ENCODE results near the gene C11orf52.

GRCh38 chr11:111976119-111976766 is 57.5 kb downstream of the C11orf52 start:
- TF ChIP-seq CTCF (IDR thresholded peaks at IDR 0.05) (no peak), POLR2AphosphoS5 (IDR thresholded peaks at IDR 0.05) (no peak), POLR2A (IDR thresholded peaks at IDR 0.05; ENCODE audit: low read depth) (no peak), EP300 (IDR thresholded peaks at IDR 0.05) (no peak)

Measured in esophagus muscularis mucosa (tissue), 4 donors.